Measurements from ENCODE around the gene ZFP1. TPM values are rescaled to one million over a fixed set of nuclear protein-coding genes. Genes with fewer than 3 reads are reported as not detected.

ZFP1 gene
- total RNA-seq, 1 donor, result 7.0 TPM

DNA sequence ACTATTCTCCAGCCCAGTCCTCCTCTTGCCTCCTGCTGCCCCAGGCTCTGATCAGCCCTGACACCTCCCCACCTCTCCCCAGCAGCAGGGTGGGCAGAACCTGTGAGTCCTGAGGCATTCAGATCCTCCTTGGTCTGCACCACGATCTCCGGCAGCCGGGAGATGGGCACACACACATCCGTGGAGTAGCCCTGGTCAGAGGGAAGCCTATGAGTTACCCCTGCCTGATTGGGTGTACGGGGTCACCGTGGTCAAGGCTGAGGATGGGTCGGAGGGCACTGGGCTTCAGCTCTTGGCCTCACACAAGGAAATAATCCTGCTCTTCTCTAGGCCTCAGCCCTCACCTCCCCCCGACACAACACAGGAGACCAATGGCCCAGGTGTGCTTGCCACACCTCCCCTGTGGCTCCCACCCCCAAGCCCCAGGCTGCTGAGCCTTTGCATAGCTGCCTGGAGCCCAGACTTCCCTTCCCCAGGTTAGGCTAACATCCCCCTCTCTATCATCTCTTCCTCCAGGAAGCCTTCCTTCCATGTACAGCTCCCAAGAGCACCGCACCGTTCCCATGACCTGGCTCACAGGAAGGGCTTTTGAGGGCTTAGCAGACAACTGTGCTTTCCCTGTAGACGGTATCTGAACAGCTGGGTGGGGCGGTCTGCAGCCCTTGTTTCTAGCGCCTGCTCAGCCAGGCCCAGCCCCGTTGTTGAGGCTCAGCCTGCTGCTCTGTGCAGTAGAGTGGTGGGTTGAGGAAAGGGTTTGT lies 35.4 kb upstream of the ZFP1 start:
- DNase-seq (ENCODE audit: low read depth in 2 of 3, low spot score in 2 of 3), result no peak

DNA sequence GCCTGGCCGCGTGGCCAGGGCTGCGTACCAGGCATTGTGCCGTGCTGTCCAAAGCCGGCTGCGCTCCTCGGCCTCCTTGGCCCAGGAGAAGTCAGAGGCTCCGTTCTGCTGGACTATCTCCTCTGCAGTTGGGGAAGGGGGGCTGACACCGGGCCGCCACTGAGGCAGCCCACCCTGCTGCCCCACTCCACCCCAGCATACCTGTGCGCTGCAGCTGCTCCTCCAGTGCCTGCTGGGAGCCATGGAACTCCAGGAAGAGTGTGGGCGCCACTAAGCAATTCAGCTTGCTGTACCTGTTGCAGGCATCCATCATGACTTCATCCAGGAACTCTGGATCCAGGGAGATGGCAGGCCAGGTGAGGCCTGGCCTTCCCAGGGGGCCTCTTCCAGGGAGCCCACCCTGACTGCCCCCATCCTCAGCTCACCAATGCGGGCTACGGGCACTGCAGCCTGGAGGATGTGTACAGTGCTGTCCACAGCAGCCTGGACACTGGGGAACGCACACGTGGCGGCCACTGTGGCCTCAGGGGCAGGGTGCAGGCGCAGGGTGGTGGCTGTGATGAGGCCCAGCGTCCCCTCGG lies 34.7 kb upstream of the ZFP1 start:
- no peak for DNase-seq (ENCODE audit: low read depth in 2 of 3, low spot score in 2 of 3)

DNA sequence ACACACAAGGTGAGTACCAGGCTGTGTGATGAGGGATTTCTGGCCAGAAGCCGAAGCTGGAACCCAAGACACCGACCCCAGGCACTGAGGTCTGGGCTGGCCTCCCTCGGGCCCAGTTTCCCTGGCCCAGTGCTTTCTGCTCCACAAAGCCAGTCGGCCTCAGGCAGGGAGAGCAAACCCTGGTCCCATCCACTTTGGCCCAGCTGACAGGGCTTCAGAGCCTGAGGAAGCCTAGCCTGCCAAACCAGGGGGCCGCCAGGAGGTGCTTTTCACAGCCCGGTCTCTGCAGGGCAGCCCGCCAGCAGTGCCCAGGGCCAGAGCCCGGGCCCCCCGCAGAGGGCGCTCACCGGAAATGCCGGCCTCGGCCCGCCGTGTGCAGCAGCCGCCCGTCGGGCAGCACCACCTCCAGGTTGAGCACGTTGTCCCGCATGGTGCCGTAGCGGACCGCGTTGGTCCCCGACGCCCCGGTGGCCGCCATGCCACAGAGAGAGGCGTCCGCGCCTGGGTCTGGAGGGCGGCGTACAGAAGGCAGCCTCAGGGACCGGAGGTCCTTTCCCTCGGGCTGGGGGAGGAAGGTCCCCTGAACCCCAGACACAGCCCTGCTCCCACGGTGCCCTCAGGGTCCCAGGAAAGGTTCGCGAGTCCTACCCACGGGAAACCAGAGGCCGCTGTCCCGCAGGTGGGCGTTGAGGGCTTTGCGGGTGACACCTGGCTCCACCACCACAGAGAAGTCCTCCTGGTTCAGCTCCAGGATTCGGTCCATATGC lies 34.0 kb upstream of the ZFP1 start:
- no peak for DNase-seq (ENCODE audit: low read depth in 2 of 3, low spot score in 2 of 3)

DNA sequence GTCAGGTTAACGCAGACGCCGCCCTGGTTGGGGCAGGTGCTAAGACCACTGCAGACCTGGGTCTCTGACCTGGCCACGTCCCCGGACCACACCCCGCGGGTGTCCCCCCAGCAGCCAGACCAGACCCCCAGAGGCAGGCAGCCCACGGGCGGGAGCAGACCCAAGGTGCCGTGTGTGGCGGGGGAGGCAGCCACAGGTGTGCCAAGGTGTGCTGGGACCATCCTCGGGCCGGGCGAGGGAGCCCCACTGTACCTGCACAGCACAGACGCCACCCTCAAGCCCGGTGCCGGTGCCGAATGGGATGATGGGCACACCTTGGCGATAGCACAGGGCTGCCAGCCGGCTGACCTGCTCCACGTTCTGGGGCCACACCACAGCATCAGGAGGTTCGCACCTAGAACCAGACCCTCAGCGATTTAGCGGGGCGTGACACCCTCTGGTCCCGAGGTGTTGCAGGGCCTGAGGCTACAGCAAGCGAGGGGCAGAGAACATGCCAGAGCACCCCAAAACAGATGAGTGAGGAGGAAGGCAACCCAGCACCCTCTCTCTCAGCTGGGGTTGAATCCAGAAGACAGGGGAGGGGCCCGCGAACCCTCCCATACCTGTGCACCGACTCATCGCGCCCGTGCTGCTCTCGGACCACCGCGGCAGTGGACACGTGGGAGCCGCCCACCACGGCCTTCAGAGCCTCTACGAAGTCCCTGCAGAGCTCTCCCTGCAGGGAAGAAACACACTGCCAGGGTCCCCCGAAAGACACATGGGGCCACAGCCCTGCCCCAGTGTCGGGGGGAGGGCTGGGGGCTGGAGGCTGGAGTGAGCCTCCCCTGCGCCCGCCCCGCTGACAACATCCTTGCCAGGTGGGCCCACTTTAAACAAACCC lies 33.1 kb upstream of the ZFP1 start:
- DNase-seq (ENCODE audit: low read depth in 2 of 3, low spot score in 2 of 3), result no peak

DNA sequence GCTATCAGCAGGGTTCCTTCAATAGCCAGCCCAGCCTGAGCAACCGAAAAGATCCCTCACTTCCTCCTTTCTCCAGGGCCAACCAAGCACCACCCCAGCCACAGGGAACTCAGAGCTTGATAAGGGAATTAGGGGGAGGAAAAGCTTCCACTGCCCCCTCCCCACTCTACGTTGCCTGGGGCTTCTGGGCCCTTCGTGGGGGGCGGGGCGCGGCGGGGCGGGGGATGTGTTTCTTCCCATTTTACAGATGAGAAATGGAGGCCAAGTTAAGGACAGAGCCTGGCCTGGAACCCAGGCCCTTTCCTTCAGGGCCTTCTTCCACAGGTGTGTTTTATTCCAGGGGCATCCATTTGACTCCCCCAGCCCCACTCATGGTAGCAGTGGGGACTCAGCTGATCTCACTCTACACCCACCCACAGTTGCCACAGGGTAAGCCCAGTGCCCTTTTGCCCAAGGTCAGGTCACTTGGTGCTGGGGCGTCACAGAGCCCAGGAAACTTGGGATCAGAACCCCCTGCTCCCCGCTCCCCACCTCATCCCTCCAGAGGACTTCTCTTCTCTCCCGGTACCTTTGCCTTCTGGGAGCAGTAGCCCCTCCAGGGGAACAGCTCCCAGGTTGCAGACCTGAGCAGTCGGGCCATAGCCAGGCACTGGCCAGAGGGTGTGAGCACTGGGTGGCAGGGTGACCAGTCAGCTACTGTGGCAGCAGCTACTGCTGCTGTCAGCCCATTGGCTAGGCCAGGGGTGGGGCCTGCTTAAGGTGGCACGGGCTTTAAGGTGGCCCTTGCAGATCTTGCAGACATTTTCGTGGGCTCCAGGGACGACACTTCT lies 32.0 kb upstream of the ZFP1 start, which contains the start of gene LDHD:
TSS of gene LDHD (minus strand) at position 700 of the 830 bp plus-strand sequence. CDS start at position 640, 60 bp downstream.
- DNase-seq (ENCODE audit: low read depth in 2 of 3, low spot score in 2 of 3), result no peak

DNA sequence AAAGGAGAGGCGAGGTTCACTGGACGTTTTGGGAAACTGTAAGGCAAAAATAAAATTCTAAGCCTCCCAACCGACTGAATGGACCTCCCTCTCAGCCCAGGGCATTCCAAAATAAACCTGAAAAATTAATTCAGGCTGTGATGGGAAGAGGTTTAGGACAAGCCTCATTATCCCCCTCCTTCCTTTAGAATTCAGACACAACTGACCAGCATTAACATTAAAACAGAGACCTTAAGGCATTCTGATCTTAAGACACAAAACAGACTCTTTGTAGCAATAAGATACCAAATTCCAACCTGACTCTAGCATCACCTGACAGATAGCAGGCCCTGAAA lies 31.4 kb upstream of the ZFP1 start:
- DNase-seq (ENCODE audit: low read depth in 2 of 3, low spot score in 2 of 3), result no peak

DNA sequence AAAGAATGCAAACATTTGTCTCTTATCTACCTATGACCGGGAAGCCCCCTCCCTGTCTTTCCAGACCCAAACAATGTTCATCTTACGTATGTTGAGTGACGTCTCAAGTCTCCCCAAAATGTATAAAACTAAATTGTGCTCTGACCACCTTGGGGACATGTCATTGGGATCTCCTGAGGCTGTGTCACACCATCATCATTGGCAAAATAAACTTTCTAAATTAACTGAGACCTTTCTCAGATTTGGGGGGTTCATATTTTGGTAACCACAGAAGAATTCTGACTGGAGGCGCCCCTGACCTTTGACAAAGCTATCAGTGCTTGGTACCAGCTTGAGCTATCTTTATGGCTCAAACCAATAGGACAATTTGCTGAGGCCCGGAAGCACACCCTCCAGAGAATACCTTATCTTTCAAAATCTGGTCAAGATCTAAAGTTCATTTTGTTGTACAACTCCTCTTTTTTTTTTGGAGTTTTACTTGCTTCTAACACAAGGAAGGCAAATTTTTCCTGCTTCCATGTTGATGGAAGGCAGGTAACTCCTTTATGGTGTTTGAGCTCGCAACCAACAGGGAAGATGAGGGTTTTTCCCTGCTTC lies 29.3 kb upstream of the ZFP1 start:
- no peak for DNase-seq (ENCODE audit: low read depth in 2 of 3, low spot score in 2 of 3)

DNA sequence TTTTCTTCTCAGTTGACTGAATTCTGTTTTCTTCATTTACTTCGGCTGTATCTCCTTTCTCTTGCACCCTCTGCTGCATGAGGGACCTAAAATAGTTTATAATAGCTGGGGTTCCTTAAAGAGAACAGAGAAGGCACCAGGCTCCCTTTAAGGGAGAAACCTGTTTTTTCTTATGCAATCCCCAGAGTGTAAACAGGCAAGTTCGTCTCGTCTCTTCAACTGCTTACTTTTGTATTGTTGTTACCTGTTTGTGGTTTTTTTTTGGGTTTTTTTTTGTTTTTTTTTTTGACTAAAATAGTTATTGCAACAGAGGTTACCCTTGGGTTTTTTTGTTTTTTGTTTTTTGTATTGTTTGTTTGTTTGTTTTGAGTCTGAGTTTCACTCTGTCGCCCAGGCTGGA lies 28.1 kb upstream of the ZFP1 start:
- no peak for DNase-seq (ENCODE audit: low read depth in 2 of 3, low spot score in 2 of 3)

DNA sequence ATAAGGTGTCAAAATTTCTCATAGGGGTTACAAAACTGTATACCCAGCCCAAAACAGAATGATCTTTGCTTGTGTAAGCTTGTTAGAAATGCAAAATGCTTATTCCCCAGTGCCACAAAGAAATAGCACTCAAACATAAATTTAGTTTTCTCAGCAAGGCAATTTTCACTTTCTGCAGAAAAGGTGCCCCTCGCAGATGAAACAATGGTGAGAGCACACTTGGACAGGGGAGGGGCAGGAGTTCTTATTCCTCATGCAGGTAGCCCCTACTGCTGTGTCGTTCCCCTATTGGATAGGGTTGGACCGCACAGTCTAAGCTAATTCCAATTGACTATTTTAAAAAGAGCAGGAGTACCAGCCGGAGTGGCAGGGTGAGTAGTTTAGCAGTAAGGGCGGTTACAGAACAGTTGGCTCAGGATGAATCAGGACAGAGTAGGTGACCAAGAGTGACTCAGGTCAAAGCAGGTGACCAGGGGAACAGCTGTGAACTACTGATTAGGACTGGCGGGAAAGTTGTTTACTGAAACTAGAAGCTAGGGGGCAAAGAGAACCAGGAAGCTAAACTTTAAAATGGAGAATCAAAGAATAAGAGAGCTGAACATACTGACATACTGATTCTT lies 26.3 kb upstream of the ZFP1 start:
- no peak for DNase-seq (ENCODE audit: low read depth in 2 of 3, low spot score in 2 of 3)

DNA sequence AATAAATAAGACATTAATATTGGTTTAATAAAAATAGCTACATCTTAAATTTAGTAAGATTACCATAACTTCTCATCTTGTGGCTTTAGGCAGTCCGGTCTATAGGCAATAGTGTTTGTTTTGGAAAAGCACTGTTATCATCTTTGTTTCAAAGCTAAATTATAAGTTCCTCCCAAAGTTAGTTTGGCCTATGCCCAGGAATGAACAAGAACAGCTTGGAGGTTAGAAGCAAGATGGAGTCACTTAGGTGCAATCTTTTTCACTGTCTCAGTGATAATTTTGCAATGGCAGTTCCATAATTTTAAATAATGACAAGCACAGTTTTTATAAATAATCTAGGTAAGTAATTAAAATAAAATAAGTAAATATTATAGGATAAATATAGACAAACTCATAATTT lies 25.7 kb upstream of the ZFP1 start:
- no peak for DNase-seq (ENCODE audit: low read depth in 2 of 3, low spot score in 2 of 3)

DNA sequence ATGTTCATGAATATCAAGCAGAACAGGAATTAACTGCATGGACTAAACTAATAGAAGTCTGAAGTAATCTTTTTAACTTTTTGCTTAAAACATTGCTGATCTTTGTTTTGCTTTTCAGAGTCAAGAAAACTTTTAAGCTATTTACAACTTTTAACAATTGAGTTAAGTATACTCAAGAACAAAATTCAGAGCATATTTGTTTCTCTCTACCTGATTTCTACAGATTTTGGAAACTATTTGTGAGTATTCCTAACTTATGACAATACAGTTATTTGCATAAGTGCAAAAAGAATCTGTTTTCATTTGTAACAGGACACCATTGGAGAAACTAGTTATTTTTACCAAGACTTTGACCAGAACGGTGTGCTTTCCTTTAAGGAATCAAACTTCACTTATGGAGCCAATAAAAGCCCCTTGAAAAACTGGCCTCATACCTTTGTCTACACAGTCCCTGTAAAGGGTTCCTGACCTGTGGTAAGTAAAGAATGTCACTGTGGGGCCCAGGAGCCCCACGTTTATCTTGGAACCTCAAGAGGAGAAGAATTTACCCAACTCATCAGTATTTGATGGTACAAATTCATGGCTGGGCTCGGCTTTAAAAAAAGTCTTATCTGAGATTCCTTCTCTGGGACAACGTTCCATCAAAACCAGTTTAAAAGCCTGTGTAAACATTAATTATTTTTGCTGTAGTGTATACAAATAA lies 20.5 kb upstream of the ZFP1 start:
- DNase-seq (ENCODE audit: low read depth in 2 of 3, low spot score in 2 of 3), result no peak

DNA sequence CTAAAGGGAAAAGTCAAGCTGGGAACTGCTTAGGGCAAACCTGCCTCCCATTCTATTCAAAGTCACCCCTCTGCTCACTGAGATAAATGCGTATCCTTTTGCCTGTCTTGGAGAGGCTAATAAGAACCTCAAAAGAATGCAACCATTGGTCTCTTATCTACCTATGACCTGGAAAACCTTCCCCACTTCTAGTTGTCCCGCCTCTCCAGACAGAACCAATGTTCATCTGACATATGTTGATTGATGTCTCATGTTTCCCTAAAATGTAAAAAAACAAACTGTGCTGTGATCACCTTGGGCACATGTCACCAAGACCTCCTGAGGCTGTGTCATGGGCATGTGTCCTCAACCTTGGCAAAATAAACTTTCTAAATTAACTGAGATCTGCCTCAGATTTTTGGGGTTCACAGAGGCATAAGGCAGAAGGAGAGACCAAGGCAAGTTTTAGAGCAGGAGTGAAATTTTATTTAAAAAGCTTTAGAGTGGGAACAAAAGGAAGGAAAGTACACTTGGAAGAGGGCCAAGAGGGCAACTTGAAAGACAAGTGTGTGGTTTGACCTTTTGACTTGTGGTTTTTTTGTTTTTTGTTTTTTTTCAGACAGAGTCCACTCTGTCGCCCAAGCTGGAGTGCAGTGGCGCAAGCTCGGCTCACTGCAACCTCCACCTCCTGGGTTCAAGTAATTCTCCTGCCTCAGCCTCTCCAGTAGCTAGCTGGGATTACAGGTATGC lies 18.7 kb upstream of the ZFP1 start:
- DNase-seq (ENCODE audit: low read depth in 2 of 3, low spot score in 2 of 3), result peak in 1 of 3 donors; percentile 47

DNA sequence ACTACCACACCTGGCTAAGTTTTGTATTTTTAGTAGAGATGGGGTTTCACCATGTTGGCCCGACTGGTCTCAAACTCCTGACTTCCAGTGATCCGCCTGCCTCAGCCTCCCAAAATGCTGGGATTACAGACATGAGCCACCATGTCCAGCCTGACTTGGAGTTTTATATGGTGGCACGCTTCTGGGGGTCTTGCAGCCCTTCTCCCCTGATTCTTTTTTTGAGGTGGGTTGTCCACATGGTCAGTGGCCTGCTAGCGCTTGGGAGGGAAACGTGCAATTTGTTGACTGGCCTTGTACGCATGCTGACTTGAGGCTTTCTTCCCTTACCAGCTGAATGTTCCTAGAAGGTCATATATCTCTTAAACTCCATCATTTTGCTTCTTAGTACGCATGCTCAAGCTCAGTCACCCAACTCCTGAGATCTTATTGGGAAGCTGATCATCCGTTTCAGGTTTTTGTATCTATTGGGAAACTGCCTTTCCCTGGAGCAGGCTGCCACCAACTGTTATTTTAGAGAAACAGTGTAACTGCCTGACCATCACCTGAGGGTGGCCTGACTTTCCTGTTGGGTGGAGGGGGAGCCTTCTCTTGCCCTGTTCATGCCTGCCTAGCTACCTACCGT lies 18.1 kb upstream of the ZFP1 start:
- DNase-seq (ENCODE audit: low read depth in 2 of 3, low spot score in 2 of 3), result no peak

DNA sequence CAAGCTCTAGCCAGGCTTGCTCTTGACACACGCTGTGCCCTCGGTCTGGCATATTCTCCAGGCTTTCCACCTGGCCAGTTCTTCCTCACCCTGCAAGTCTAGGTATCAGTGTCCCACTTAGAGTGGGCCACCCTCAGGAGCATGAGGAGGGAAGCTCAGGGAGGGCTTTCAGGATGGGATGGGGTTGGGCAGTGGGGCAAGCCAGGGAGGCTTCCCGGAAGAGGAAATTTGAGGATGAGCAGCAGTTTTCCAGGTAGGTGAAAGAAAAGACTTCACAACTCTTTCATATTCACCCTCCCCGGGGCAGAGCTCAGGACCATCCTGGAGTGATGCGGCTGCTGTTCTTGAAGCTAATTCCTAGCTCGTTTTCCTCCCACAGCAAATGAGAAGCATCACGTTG lies 17.2 kb upstream of the ZFP1 start:
- no peak for DNase-seq (ENCODE audit: low read depth in 2 of 3, low spot score in 2 of 3)

DNA sequence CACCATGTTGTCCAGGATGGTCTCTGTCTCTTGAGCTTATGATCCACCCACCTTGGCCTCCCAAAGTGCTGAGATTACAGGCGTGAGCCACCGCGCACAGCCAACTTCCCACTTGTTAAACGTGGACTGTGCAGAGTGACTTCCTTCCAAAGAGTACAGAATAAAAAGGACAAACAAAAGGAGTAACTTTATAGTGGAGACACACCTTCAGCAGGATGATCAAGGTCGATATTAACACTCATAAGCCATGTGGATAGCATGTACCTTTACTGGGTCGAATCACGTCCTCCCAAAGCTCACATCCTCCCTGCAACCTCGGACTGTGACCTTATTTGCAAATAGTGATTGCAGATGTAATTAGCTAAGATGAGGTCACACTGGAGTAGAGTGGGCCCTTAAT lies 10.1 kb upstream of the ZFP1 start:
- no peak for DNase-seq (ENCODE audit: low read depth in 2 of 3, low spot score in 2 of 3)

DNA sequence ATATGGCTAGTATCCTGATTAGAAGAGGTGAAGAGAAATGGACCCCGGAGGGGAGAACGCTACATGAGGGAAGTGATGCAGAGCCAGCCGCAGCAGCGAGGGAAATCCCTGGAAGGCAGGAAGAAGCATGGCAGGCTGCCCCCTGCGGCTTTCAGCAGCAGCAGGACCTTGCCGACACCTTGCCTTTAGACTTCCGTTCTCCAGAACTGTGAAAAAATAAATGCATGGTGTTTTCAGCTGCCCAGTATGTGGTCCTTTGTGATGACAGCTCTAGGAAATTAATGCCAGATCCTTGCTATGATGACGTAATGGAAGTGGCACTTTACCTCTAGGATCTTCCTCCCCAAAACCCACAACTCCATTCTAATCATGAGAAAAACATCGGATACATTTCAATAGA lies 9.7 kb upstream of the ZFP1 start:
- peak in 2 of 3 donors; percentile 58 to 75 for DNase-seq (ENCODE audit: low read depth in 2 of 3, low spot score in 2 of 3)

DNA sequence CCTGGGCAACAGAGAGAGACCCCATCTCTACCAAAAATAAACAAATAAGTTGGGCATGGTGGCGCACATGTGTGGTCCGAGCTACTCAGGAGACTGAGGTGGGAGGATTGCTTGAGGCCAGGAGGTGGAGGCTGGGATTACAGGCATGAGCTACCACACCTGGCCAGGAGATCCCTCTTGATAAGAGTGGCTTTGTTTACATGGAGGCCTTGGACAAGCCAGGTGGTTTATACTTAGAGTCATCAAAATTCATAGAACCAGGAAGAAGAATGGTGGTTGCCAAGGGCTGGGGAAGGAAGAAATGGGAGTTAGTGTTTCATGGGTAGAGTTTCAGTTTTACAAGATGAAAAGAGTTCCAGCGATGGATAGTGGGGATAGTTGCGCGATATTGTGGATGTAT lies 8.8 kb upstream of the ZFP1 start:
- DNase-seq (ENCODE audit: low read depth in 2 of 3, low spot score in 2 of 3), result no peak

DNA sequence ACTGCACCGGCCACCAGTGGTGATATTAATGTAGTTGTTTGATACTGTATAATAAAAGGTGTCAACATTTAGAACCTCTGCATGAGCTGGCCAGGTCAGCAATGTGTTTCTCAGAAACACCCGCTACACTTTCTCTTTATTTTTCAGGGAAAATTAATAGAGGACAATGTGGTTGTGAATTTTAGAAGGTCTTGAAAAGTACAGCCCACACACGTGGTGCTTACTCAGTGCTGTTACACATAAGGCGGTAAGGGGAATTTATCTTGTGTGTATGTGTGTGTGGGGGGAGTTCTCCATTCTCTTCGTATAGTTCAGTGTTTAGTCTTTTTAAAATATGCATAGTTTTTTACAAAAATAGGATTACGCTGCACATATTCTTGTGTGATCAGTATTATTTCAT lies 4.4 kb upstream of the ZFP1 start:
- no peak for DNase-seq (ENCODE audit: low read depth in 2 of 3, low spot score in 2 of 3)

All from hematopoietic multipotent progenitor cell (in vitro differentiated cells).